BJ (cell line): ENCODE results near the gene DPEP1. TPM values are rescaled to one million over a fixed set of nuclear protein-coding genes. Genes with fewer than 3 reads are reported as not detected.

Experiments
- CTCF ChIA-PET: fragments of 350-600 bp; formaldehyde crosslinking; extraction: SDS; loops from one replicate; lab custom pipeline; 2021; ENCODE audit warnings: antibody characterized with exemption, inconsistent platforms; lab: Yijun Ruan, JAX
- POLR2A ChIA-PET: fragments of 300-600 bp; sonication (Branson Sonifier 250); formaldehyde crosslinking; extraction: SDS; loops from one replicate; lab custom pipeline; 2021; ENCODE audit warnings: antibody characterized with exemption; lab: Charles Lee
- DNase-seq: peaks from one replicate; pipeline ENCODE4 v3.0.0-alpha.2; 2011; ENCODE audit warnings: low read depth
- H3K27me3 ChIP-seq: 2 replicates; pipeline ENCODE4 v1.6.0; 2011; ENCODE audit warnings: low read length; ENCODE audit not compliant: control insufficient read depth, insufficient read depth
- H3K36me3 ChIP-seq: 2 replicates; pipeline ENCODE4 v1.5.1; 2011; ENCODE audit warnings: low read length; ENCODE audit not compliant: control insufficient read depth, insufficient read depth
- H3K4me3 ChIP-seq: 2 replicates; pipeline ENCODE4 v1.5.1; 2011; ENCODE audit warnings: low read depth, mild to moderate bottlenecking, control low read depth, low read length
- CTCF ChIP-seq: IDR thresholded peaks from 2 replicates; pipeline ENCODE4 v1.5.1; 2011; ENCODE audit warnings: low read depth, mild to moderate bottlenecking, control low read depth, inconsistent platforms, low read length, moderate library complexity; ENCODE audit not compliant: insufficient read depth
- polyA plus RNA-seq: library from polyadenylated mRNA; depleted of rRNA; stranded (reverse); fragments of >200 nt; gene quantifications from 2 replicates; pipeline ENCODE4 v1.2.3, GENCODE V29; 2011

The DPEP1 gene
- polyA plus RNA-seq, 1 experiment = not detected

- ChIA-PET CTCF (interaction anchor here (1.1 kb wide), 1 partner anchor 27 kb away, joined by 3 read pairs; no protein-coding TSS in a partner anchor), POLR2A (no interaction called here)
- DNase-seq = no peak
Measured at GRCh38 chr16:89588413-89589109, 24.9 kb upstream of the DPEP1 start.

GRCh38 chr16:89589241-89589926 is 24.1 kb upstream of the DPEP1 start:
- no peak for TF ChIP-seq CTCF
- no peak for DNase-seq
- ChIA-PET CTCF (interaction anchor here (1.1 kb wide), 2 partner anchors 11 to 26 kb away, joined by 3 read pairs; no protein-coding TSS in a partner anchor), POLR2A (no interaction called here)
- H3K27me3 ChIP-seq = no peaks in the 10 kb centered on the region
- no peak overlapping the region for H3K4me3 ChIP-seq
- no peaks in the 10 kb centered on the region for H3K36me3 ChIP-seq

More at GRCh38 chr16:89588413-89589109, 24.9 kb upstream of the DPEP1 start:
- Histone ChIP-seq H3K27me3 (no peaks in the 10 kb centered on the region), H3K4me3 (no peak overlapping the region), H3K36me3 (no peaks in the 10 kb centered on the region)
- TF ChIP-seq CTCF = no peak

GRCh38 chr16:89593841-89594240 is 19.6 kb upstream of the DPEP1 start:
- no peak overlapping the region for H3K4me3 ChIP-seq
- CTCF ChIA-PET = interaction anchor here (1.0 kb wide), 1 partner anchor 9 kb away, joined by 3 read pairs; no protein-coding TSS in a partner anchor

GRCh38 chr16:89595330-89596060 is 17.9 kb upstream of the DPEP1 start:
- Histone ChIP-seq H3K4me3 (no peak overlapping the region), H3K27me3 (no peaks in the 10 kb centered on the region), H3K36me3 (no peaks in the 10 kb centered on the region)
- ChIA-PET POLR2A (no interaction called here), CTCF (no interaction called here)
- no peak for DNase-seq
- TF ChIP-seq CTCF = no peak

More at GRCh38 chr16:89593841-89594240, 19.6 kb upstream of the DPEP1 start:
- no peak for DNase-seq
- TF ChIP-seq CTCF = no peak
- POLR2A ChIA-PET = no interaction called here
- Histone ChIP-seq H3K27me3 (no peaks in the 10 kb centered on the region), H3K36me3 (no peaks in the 10 kb centered on the region)
